ENCODE measurements around the gene ADGRV1. TPM values are rescaled to one million over a fixed set of nuclear protein-coding genes. Genes with fewer than 3 reads are reported as not detected.
A peak's percentile ranks its signal among the peaks of the same experiment; 100 is the strongest.
"Not testable (repeated sequence)": the region's sequence is repeated elsewhere in the genome, so short reads cannot be mapped to it uniquely, and the experiment has no call there.

ADGRV1 gene
- total RNA-seq, 2 donors from 2014 or later: 16.4 to 20.9 TPM

- H3K27ac ChIP-seq: no peak overlapping the region
- intact Hi-C loops (cut with DNase I): no loop called here
- H3K27me3 ChIP-seq (replicated peaks; ENCODE audit: insufficient read depth): no peaks in the 10 kb centered on the region
- H3K9me3 ChIP-seq: no peaks in the 10 kb centered on the region
- no peak overlapping the region for H3K4me3 ChIP-seq
- no peaks in the 10 kb centered on the region for H3K36me3 ChIP-seq
- H3K4me1 ChIP-seq (replicated peaks): no peaks in the 10 kb centered on the region
- DNase-seq (ENCODE audit: low spot score): peak; percentile 9
- WGBS: 36% methylated on average over 2 of the region's 2 CpGs
- TF ChIP-seq CTCF (IDR thresholded peaks at IDR 0.05): no peak
- TF ChIP-seq POLR2AphosphoS5 (IDR thresholded peaks at IDR 0.05): no peak
- no peak for TF ChIP-seq POLR2A (IDR thresholded peaks at IDR 0.05)
These were observed 502.5 kb downstream of the ADGRV1 start for GRCh38 chr5:91061094-91061493.

- H3K9me3 ChIP-seq: no peaks in the 10 kb centered on the region
- H3K27me3 ChIP-seq (replicated peaks; ENCODE audit: insufficient read depth): no peaks in the 10 kb centered on the region
- 68% methylated on average over 2 of the region's 2 CpGs for WGBS
- intact Hi-C loops (cut with DNase I): no loop called here
- TF ChIP-seq POLR2A (IDR thresholded peaks at IDR 0.05): no peak
- no peak for TF ChIP-seq POLR2AphosphoS5 (IDR thresholded peaks at IDR 0.05)
- no peak for TF ChIP-seq CTCF (IDR thresholded peaks at IDR 0.05)
- H3K36me3 ChIP-seq: no peaks in the 10 kb centered on the region
- no peak overlapping the region for H3K4me3 ChIP-seq
- no peak overlapping the region for H3K27ac ChIP-seq
- H3K4me1 ChIP-seq (replicated peaks): no peaks in the 10 kb centered on the region
- no peak for DNase-seq (ENCODE audit: low spot score)
These were observed 503.5 kb downstream of the ADGRV1 start for GRCh38 chr5:91061946-91062562.

GRCh38 chr5:91063098-91063690, 504.6 kb downstream of the ADGRV1 start:
- H3K27me3 ChIP-seq (replicated peaks; ENCODE audit: insufficient read depth); H3K4me3 ChIP-seq; DNase-seq (ENCODE audit: low spot score); H3K4me1 ChIP-seq (replicated peaks); H3K36me3 ChIP-seq; H3K27ac ChIP-seq; H3K9me3 ChIP-seq; intact Hi-C loops (cut with DNase I): not testable (repeated sequence)
- 78% methylated on average over 9 of the region's 9 CpGs for WGBS

GRCh38 chr5:91065496-91065895, 506.9 kb downstream of the ADGRV1 start:
- H3K27ac ChIP-seq: no peak overlapping the region
- intact Hi-C loops (cut with DNase I): no loop called here
- WGBS: 57% methylated on average over 7 of the region's 7 CpGs
- no peaks in the 10 kb centered on the region for H3K36me3 ChIP-seq
- H3K9me3 ChIP-seq: no peaks in the 10 kb centered on the region
- TF ChIP-seq CTCF (IDR thresholded peaks at IDR 0.05): no peak
- no peak for TF ChIP-seq POLR2A (IDR thresholded peaks at IDR 0.05)
- DNase-seq (ENCODE audit: low spot score): no peak
- no peak overlapping the region for H3K4me3 ChIP-seq
- no peaks in the 10 kb centered on the region for H3K4me1 ChIP-seq (replicated peaks)
- no peaks in the 10 kb centered on the region for H3K27me3 ChIP-seq (replicated peaks; ENCODE audit: insufficient read depth)

- H3K9me3 ChIP-seq: no peaks in the 10 kb centered on the region
- no peak for TF ChIP-seq POLR2A (IDR thresholded peaks at IDR 0.05)
- TF ChIP-seq CTCF (IDR thresholded peaks at IDR 0.05): no peak
- no peak for TF ChIP-seq POLR2AphosphoS5 (IDR thresholded peaks at IDR 0.05)
- H3K27ac ChIP-seq: no peak overlapping the region
- no peak overlapping the region for H3K4me3 ChIP-seq
- DNase-seq (ENCODE audit: low spot score): no peak
- 93% methylated on average over 2 of the region's 2 CpGs for WGBS
- H3K36me3 ChIP-seq: no peaks in the 10 kb centered on the region
- intact Hi-C loops (cut with DNase I): no loop called here
- no peaks in the 10 kb centered on the region for H3K27me3 ChIP-seq (replicated peaks; ENCODE audit: insufficient read depth)
- no peaks in the 10 kb centered on the region for H3K4me1 ChIP-seq (replicated peaks)
These were observed 510.8 kb downstream of the ADGRV1 start for GRCh38 chr5:91069364-91069763.

Data from prostate gland (tissue), 2 donors.